GM18498 (cell line): ENCODE data around the gene PIF1.
"Not testable (repeated sequence)": the region's sequence is repeated elsewhere in the genome, so short reads cannot be mapped to it uniquely, and the experiment has no call there.

ENCODE experiments used
- ATAC-seq: cut with Tn5 transposase; IDR thresholded peaks from one replicate; pipeline ENCODE4 v1.9.1; 2021; ENCODE audit warnings: mild to moderate bottlenecking, moderate library complexity; ENCODE audit not compliant: unreplicated experiment

The PIF1 gene

GRCh38 chr15:64847876-64848716 lies 22.6 kb upstream of the PIF1 start:
- no peak for ATAC-seq

- ATAC-seq = no peak
These were observed 22.0 kb upstream of the PIF1 start for GRCh38 chr15:64847448-64847847.

DNA sequence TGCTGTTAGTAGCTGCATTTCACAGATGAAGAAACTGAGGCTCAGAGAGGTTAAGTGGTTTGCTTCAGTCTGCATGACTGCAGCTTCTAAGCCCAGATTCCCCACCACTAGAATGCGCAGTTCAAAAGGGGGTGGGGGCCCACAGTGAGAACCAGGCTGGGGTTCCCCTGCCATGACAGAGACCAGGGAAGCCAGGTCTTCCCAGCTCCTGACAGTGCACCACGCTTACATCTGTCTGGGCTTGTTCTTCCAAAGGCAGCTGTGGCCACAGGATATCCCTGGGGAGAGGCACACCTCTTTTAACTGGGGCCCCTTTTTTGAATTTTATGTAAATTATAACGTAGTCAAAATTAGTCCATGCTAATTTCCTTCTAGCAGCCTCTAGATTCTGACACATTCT lies 21.6 kb upstream of the PIF1 start:
- no peak for ATAC-seq

DNA sequence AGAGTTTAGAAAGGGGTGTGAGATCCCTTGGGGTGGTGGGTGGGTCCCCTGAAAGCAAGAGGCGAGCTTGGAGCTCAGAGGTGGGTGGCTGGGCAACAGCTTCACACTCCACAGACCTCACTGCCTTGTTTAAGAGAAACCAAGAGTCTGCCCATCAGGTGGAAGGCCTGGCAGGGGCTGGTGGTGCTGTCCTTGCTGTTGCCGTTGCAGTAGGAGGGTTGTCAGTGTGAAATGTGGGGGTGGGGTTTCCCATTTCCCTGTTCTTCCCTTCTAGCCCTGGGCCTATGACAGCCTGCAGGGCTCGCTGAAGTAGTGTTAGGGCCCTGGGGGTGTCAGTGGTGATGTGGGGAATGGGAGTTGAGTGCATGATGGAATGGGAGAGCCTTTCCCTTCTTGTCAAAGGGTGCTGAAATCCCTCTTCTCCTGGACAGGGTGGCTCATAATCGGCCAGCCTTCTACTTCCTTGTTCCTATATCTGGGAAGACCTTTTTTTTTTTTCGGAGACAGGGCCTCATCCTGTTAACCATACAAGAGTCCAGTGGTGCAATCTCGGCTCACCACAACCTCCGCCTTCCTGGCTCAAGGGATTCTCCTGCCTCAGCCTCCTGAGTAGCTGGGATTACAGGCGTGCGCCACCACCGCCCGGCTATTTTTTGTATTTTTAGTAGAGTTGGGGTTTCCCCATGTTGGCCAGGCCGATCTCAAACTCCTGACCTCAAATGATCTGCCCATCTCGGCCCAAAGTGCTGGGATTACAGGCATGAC lies 20.6 kb upstream of the PIF1 start:
- ATAC-seq = no peak

GRCh38 chr15:64845183-64845611 lies 19.8 kb upstream of the PIF1 start:
- no peak for ATAC-seq

GRCh38 chr15:64844576-64845145 lies 19.2 kb upstream of the PIF1 start:
- ATAC-seq = no peak

- ATAC-seq = no peak
These were observed 18.5 kb upstream of the PIF1 start for GRCh38 chr15:64843991-64844390.

DNA sequence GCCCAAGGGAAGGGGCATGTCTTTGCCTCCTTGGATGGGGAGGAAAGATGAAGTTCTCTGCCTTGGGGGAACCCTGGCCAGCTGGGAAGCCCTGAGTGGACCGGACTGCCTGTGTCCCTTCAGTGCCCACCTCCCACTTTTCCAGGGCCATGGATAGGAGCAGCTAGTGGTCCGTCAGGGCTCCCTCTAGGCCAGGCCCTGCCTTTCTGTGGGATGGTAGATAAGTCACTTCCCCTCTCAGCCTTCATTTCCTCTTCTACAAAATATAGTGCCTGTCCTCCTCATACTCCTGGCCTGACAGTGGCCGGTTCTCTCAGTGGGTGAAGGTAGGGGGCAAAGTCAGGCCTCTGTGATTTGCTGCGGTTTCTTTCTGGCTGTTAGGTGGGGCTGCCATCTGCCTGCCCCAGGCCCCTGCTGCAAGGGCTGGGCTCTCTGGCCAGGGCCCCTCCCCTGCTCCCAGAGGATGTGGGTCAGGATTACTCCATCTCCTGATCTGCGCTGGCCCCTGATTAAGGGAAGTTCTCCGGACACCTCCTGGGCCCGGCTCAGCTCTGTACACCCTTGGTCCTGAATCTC lies 17.6 kb upstream of the PIF1 start:
- ATAC-seq = no peak

DNA sequence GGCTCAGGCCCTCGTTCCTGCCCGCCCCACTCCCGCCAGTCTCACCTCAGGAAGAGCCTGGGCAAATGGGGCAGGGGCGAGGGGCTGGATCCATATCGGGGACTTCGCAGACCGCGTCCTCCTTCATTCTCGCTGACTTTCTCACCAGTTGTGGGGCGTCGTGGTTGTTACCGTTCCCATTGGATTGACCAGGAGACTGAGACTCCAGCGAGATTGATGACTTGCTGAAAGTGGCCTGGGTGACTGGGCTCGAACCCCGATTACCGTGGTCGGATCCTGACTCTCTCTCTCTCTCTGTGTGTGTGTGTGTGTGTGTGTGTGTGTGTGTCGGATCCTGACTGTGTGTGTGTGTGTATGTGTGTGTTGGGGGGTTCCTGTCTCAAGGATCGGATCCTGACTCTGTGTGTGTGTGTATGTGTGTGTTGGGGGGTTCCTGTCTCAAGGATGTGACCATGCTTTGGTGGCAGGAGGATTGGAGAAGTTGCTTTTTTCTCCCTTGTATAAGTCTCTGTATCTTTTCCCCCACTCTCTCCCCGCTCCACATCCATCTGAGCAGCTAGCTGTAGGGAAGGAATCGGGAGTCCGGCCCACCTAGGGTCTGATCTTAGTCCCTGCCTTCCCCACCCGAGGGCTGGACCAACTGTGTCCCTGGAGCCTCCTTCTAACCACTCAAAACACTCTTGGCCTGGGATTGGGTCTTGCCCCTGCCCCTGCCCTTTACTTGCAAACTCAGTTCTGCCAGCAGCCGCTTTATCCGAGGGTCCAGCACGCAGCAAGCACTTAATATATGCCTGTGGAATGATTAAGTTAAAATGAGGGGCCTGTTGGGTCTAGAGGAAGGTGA lies 16.9 kb upstream of the PIF1 start:
- ATAC-seq = no peak

GRCh38 chr15:64841344-64842095 lies 16.1 kb upstream of the PIF1 start, which contains the start of gene PLEKHO2:
TSS of gene PLEKHO2 (plus strand) at chr15:64841915. CDS start at chr15:64842017, 102 bp downstream.
- peak; percentile 67 for ATAC-seq

- no peak for ATAC-seq
These were observed 15.6 kb upstream of the PIF1 start for GRCh38 chr15:64841060-64841343.

DNA sequence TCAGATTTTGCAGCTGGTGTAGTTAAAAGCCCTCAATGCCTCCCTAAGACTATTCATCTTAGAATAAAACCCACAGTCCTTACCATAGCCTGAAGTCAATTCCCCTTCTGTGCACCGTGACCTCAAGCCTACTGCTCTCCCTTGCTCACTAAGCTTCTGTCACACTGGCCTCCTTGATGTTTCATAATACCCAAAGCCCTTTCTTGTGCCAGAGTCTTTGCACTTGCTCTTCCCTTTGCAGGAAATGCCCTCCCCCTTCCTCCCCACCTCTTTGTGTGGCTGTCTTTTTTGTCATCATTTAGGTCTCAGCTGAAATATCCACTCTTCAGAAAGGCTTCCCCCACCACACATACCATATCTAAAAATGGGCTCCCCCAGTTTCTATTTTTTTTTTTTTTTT lies 12.1 kb upstream of the PIF1 start:
- ATAC-seq = no peak

DNA sequence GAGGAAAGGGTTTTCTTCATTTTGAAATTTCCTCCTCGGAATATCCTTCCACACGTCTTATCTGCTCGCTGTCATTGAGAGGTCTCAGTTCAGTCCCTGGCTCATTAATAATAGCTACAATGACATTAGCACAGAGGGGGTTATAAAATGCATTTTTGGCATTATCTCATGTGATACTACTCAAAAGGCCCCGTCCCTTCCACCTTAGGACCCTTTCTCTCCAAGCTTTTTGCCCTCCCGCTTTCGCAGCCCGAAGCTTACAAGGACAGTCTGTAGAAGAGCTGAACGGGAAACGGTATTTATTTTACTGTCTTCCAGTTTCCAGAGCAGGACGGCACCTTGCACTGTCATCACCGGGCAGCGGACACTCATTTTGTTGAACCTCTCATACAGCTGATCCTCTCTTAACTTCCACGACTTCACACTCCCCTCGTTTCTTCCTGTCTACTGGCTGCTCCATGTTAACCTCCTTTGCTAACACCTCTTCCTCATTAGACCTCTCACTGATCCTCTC lies 10.6 kb upstream of the PIF1 start:
- ATAC-seq = peak; percentile 9

- ATAC-seq = no peak
These were observed 8.2 kb upstream of the PIF1 start for GRCh38 chr15:64833690-64834089.

- ATAC-seq = no peak
These were observed 3.5 kb upstream of the PIF1 start for GRCh38 chr15:64828985-64829384.

DNA sequence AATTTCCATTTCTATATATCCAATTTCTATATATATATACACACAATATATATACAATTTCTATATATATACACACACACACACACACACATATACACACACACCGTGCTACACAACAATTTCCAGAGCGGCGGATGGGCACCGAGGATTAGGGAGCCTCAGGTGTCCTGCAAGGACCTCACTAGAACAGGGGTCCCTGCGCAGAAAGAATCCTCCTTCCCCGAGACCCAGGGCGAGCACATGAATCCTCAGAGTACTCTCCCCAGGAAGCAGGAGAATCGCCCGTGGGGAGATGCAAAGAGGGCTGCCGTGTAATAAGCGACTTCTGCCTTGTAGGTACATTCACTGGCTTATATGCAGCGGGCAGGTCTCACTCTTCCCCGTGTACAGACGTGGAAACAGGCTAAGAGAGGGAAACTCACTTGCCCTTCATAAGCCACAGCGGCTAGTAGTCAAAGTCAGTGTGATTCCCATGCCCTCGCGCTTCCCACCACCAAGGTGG lies 467 bp downstream of the PIF1 start:
- ATAC-seq = no peak

DNA sequence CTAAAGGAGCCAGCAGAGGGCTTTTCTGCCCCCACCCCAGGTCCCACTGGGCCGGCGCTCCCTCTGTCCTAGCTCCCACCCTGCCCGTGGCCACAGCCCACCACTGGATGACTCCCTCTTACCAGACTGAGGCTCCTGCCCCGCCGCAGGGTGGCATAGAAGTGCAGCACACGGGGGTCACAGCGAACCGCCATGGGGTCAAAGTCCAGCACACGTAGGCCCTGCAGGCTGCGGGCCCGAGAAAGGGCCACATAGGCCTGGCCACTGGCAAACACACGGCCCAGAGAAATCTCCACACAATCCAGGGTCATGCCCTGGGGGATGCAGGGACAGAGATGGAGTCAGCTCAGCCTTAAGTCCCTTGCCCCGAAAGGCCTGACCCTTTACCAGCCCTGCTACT lies 9.0 kb downstream of the PIF1 start:
- no peak for ATAC-seq

DNA sequence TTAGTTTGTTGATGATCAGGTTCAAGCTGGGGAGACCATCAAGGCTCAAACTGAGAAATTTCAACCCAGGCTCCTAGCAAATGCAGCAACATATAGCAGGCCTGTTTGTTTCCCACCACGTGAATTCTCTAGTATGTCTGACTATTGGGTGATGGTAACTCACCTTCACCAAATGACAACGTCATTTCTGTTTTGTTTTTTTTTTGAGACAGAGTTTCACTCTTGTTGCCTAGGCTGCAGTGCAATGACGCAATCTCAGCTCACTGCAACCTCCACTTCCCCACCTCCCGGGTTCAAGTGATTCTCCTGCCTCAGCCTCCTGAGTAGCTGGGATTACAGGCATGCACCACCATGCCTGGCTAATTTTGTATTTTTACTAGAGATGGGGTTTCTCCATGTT lies 10.5 kb downstream of the PIF1 start:
- not testable (repeated sequence) for ATAC-seq

DNA sequence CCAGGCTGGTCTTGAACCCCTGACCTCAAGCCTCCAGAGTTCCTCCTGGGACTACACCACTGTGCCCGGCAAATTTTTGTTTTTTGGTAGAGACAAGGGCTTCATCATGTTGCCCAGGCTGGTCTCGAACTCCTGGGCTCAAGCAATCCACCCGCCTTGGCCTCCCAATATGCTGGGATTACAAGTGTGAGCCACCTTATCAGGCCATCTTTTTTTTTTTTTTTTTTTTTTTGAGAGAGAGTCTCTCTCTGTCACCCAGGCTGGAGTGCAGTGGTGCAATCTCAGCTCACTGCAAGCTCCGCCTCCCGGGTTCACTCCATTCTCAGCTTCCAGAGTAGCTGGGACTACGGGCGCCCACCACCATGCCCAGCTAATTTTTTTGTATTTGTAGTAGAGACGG lies 11.2 kb downstream of the PIF1 start:
- not testable (repeated sequence) for ATAC-seq

- ATAC-seq = peak; percentile 53
These were observed 12.4 kb downstream of the PIF1 start for GRCh38 chr15:64813075-64813474.
